ENCODE results near the gene MTERF4. TPM values are rescaled to one million over a fixed set of nuclear protein-coding genes. Genes with fewer than 3 reads are reported as not detected.

The MTERF4 gene
- total and polyA plus RNA-seq, 2 of the 13 experiments (the other 11 are each of a cell fraction or from before 2014, with no cell fraction given), result 50.5 to 59.8 TPM

GRCh38 chr2:241102239-241102803, at the start of gene MTERF4 (continued):
- peak; percentile 69; the same call in 1 of the 2 replicates for TF ChIP-seq PBX3 (CRISPR knock-in tag; IDR thresholded peaks at IDR 0.05; ENCODE audit: borderline replicate concordance)
- TF ChIP-seq ISX (CRISPR knock-in tag; conservative IDR thresholded peaks at IDR 0.05), result 0 out of 2 replicates have a peak, but pooled peaks have one; percentile 23
- peak; percentile 99 for TF ChIP-seq POGZ (CRISPR knock-in tag; IDR thresholded peaks at IDR 0.05)
- peak; percentile 99 for TF ChIP-seq ZNF580 (CRISPR knock-in tag; IDR thresholded peaks at IDR 0.05; ENCODE audit: borderline replicate concordance, low read depth)
- TF ChIP-seq ZNF18 (CRISPR knock-in tag; IDR thresholded peaks at IDR 0.05; ENCODE audit: insufficient replicate concordance), result peak; percentile 88
- TF ChIP-seq NR3C1 (CRISPR knock-in tag; IDR thresholded peaks at IDR 0.05), result 0 out of 2 replicates have a peak, but pooled peaks have one; percentile 71
- peak; percentile 66 for TF ChIP-seq HNF4A (CRISPR knock-in tag; IDR thresholded peaks at IDR 0.05)
- TF ChIP-seq ZBTB33 (CRISPR knock-in tag; IDR thresholded peaks at IDR 0.05), result peak; percentile 91
- no peak for TF ChIP-seq IKZF1 (IDR thresholded peaks at IDR 0.05)
- TF ChIP-seq ZNF143 (CRISPR knock-in tag; IDR thresholded peaks at IDR 0.05), result peak; percentile 77
- peak; percentile 90 for TF ChIP-seq TFDP1 (CRISPR knock-in tag; IDR thresholded peaks at IDR 0.05; ENCODE audit: borderline replicate concordance)
- peak; percentile 54; the same call in 1 of the 2 replicates for TF ChIP-seq RFX5 (IDR thresholded peaks at IDR 0.05; ENCODE audit: low read depth, low read length)
- TF ChIP-seq KAT7 (CRISPR knock-in tag; IDR thresholded peaks at IDR 0.05; ENCODE audit: borderline replicate concordance), result peak; percentile 100
- TF ChIP-seq PRPF4 (IDR thresholded peaks at IDR 0.05; ENCODE audit: low read depth, low read length, poor library complexity, severe bottlenecking), result peak; percentile 50
- no peak for TF ChIP-seq ATF7 (IDR thresholded peaks at IDR 0.05)
- no peak for TF ChIP-seq ATF7 (CRISPR knock-in tag; IDR thresholded peaks at IDR 0.05)
- TF ChIP-seq BRCA1 (CRISPR knock-in tag; IDR thresholded peaks at IDR 0.05), result peak; percentile 61; the same call in 1 of the 2 replicates
- TF ChIP-seq MXI1 (IDR thresholded peaks at IDR 0.05; ENCODE audit: borderline replicate concordance, low read depth, low read length), result peak; percentile 92; the same call in 2 of the 3 replicates
- peak; percentile 84; the same call in 1 of the 2 replicates for TF ChIP-seq JUN (CRISPR knock-in tag; IDR thresholded peaks at IDR 0.05)
- TF ChIP-seq ATM (IDR thresholded peaks at IDR 0.05; ENCODE audit: borderline replicate concordance), result no peak
- peak; percentile 98 for TF ChIP-seq ATF2 (CRISPR knock-in tag; IDR thresholded peaks at IDR 0.05)
- TF ChIP-seq MYPOP (CRISPR knock-in tag; IDR thresholded peaks at IDR 0.05), result peak; percentile 91
